ENCODE data around the gene PASK.
A peak's percentile ranks its signal among the peaks of the same experiment; 100 is the strongest.

PASK gene

GRCh38 chr2:241064802-241065354, 84.4 kb downstream of the PASK start:
- no peak for DNase-seq (ENCODE audit: low read depth)

- DNase-seq (ENCODE audit: low read depth): peak; percentile 17
Observed at GRCh38 chr2:241064008-241064801, 85.1 kb downstream of the PASK start.

DNA sequence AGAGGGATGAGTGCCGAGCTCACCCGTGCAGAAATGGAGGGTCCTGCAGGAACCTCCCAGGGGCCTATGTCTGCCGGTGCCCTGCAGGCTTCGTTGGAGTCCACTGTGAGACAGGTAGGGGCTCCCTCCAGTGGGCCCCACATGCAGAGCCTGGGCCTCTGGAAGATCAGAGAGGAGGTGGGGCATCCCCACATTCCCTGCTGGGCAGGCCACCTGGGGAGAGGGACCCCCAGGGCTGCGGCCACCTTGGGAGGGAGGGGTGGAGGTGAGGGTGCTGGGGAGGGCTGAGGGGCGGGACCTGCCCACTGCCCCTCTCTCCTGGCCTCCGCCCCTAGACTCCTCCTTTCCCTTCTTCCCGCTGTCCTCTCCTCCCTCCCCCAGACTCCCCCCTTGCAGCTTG, 85.7 kb downstream of the PASK start:
- DNase-seq (ENCODE audit: low read depth): no peak

GRCh38 chr2:241063093-241063551, 86.2 kb downstream of the PASK start:
- no peak for DNase-seq (ENCODE audit: low read depth)

- no peak for DNase-seq (ENCODE audit: low read depth)
Observed at GRCh38 chr2:241062389-241063092, 86.7 kb downstream of the PASK start.

DNA sequence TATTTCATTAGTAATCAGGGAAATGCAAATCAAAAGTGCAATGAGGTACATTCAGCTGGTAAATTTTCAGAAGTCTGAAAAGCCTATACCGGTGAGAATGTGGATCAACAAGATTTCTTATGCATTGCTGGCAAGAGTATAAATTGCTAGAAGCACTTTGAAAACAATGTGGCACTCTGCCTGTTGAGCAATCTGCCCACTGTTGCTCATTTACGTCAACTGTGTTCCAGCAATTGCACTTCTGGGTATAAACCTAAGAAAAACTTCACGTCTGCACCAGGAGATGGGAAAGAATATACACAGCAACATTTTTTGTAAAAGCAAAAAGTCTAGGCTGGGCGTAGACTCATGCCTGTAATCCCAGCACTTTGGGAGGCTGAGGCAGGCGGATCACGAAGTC, 88.0 kb downstream of the PASK start:
- no peak for DNase-seq (ENCODE audit: low read depth)
